ENCODE results near the gene DPP3. TPM values are rescaled to one million over a fixed set of nuclear protein-coding genes. Genes with fewer than 3 reads are reported as not detected.

DPP3 gene
- total RNA-seq, 1 experiment from 2014 or later = 180 TPM

- H3K27ac ChIP-seq (ENCODE audit: low read length) = no peak overlapping the region
- TF ChIP-seq REST (IDR thresholded peaks at IDR 0.05; ENCODE audit: insufficient read depth in 1 of 2, low read depth in 2 of 2, low read length in 1 of 2) (no peak), TCF7L2 (IDR thresholded peaks at IDR 0.05; ENCODE audit: low read depth, low read length) (no peak), POLR2AphosphoS5 (IDR thresholded peaks at IDR 0.05; ENCODE audit: low read depth, low read length) (no peak), CTCF (IDR thresholded peaks at IDR 0.05) (no peak), SIN3A (IDR thresholded peaks at IDR 0.05; ENCODE audit: borderline replicate concordance, insufficient read depth, low read depth, low read length) (no peak)
- H3K36me3 ChIP-seq (ENCODE audit: control insufficient read depth, insufficient read depth, low read length) = no peaks in the 10 kb centered on the region
- ChIA-PET POLR2A (no interaction called here), CTCF (interaction anchor here (0.6 kb wide), 1 partner anchor 12 kb away, joined by 5 read pairs; no protein-coding TSS in a partner anchor)
- H3K4me1 ChIP-seq (ENCODE audit: control insufficient read depth, insufficient read depth, low read length) = no peaks in the 10 kb centered on the region
- ATAC-seq (peak; percentile 26; the same call in 1 of the 2 replicates), DNase-seq (ENCODE audit: low read depth, low spot score) (no peak)
- BruUV-seq (replicated peaks) = no TSS peak
- H3K27me3 ChIP-seq (ENCODE audit: control insufficient read depth, insufficient read depth, low read length) = no peaks in the 10 kb centered on the region; the same call in 1 of the 2 replicates
- no peaks in the 10 kb centered on the region for H3K9me3 ChIP-seq (ENCODE audit: control insufficient read depth, insufficient read depth, low read depth, low read length)
- in situ Hi-C loops (cut with HindIII; ENCODE audit: low pct_unique_long_range_greater_than_20kb, low sequenced_read_pairs) (no loop called here), intact Hi-C loops (cut with micrococcal nuclease; ENCODE audit: unreplicated experiment) (no loop called here)
- H3K4me3 ChIP-seq (ENCODE audit: low read depth in 2 of 2, low read length in 2 of 2) = no peak overlapping the region
Measured at GRCh38 chr11:66459138-66459778, 21.0 kb upstream of the DPP3 start.

- TF ChIP-seq POLR2AphosphoS5 (IDR thresholded peaks at IDR 0.05; ENCODE audit: low read depth, low read length) (no peak), SIN3A (IDR thresholded peaks at IDR 0.05; ENCODE audit: borderline replicate concordance, insufficient read depth, low read depth, low read length) (no peak), CTCF (IDR thresholded peaks at IDR 0.05) (no peak), REST (IDR thresholded peaks at IDR 0.05; ENCODE audit: insufficient read depth in 1 of 2, low read depth in 2 of 2, low read length in 1 of 2) (no peak), TCF7L2 (IDR thresholded peaks at IDR 0.05; ENCODE audit: low read depth, low read length) (no peak)
- Histone ChIP-seq H3K4me3 (ENCODE audit: low read depth in 2 of 2, low read length in 2 of 2) (no peak overlapping the region), H3K27ac (ENCODE audit: low read length) (no peak overlapping the region), H3K4me1 (ENCODE audit: control insufficient read depth, insufficient read depth, low read length) (0 out of 2 replicates have a peak, but pooled peaks cover 3% of the 10 kb centered on the region), H3K27me3 (ENCODE audit: control insufficient read depth, insufficient read depth, low read length) (no peaks in the 10 kb centered on the region), H3K9me3 (ENCODE audit: control insufficient read depth, insufficient read depth, low read depth, low read length) (no peaks in the 10 kb centered on the region), H3K36me3 (ENCODE audit: control insufficient read depth, insufficient read depth, low read length) (no peaks in the 10 kb centered on the region)
- POLR2A ChIA-PET = interaction anchor here (0.6 kb wide), 1 partner anchor 46 kb away, joined by 3 read pairs; no protein-coding TSS in a partner anchor
- CTCF ChIA-PET = interaction anchor here (1.1 kb wide), 1 partner anchor 23 kb away, joined by 4 read pairs; the partner anchor contains the start of gene MRPL11
- in situ Hi-C loops (cut with HindIII; ENCODE audit: low pct_unique_long_range_greater_than_20kb, low sequenced_read_pairs) (no loop called here), intact Hi-C loops (cut with micrococcal nuclease; ENCODE audit: unreplicated experiment) (no loop called here)
- no peak for DNase-seq (ENCODE audit: low read depth, low spot score)
- no TSS peak for BruUV-seq (replicated peaks)
- ATAC-seq = no peak
Measured at GRCh38 chr11:66462010-66462409, 18.2 kb upstream of the DPP3 start.

All from Panc1 (cell line).